Esophagus mucosa (tissue), 1 donor: ENCODE measurements around the gene TMTC2. TPM values are rescaled to one million over a fixed set of nuclear protein-coding genes. Genes with fewer than 3 reads are reported as not detected.
A peak's percentile ranks its signal among the peaks of the same experiment; 100 is the strongest.
"Not testable (repeated sequence)": the region's sequence is repeated elsewhere in the genome, so short reads cannot be mapped to it uniquely, and the experiment has no call there.

Experiments
- ATAC-seq: fragments of 200-7000 bp; cut with Tn5 transposase; one replicate; pipeline ENCODE4 v1.9.1; 2020
- total RNA-seq: library from RNA; stranded (reverse); gene quantifications from one replicate; pipeline ENCODE4 v1.2.4, GENCODE V29; 2023
- donor health status: DM: yes; HTN: yes; CAD: no.

TMTC2 gene
- total RNA-seq, 1 donor from 2014 or later, result 17.5 TPM

GRCh38 chr12:82728710-82729109 is 42.0 kb downstream of the TMTC2 start:
- ATAC-seq, result no peak

- no peak for ATAC-seq
These were observed 44.3 kb downstream of the TMTC2 start for GRCh38 chr12:82730953-82731459.

GRCh38 chr12:82740129-82741000 is 53.7 kb downstream of the TMTC2 start:
- ATAC-seq, result peak; percentile 94

- no peak for ATAC-seq
These were observed 58.5 kb downstream of the TMTC2 start for GRCh38 chr12:82745063-82745674.

GRCh38 chr12:82745807-82746206 is 59.1 kb downstream of the TMTC2 start:
- no peak for ATAC-seq

- ATAC-seq, result no peak
These were observed 60.0 kb downstream of the TMTC2 start for GRCh38 chr12:82746668-82747067.

GRCh38 chr12:82749015-82749414 is 62.3 kb downstream of the TMTC2 start:
- ATAC-seq, result no peak

- no peak for ATAC-seq
These were observed 68.2 kb downstream of the TMTC2 start for GRCh38 chr12:82754856-82755255.

GRCh38 chr12:82756303-82756702 is 69.6 kb downstream of the TMTC2 start:
- no peak for ATAC-seq

- ATAC-seq, result no peak
These were observed 70.4 kb downstream of the TMTC2 start for GRCh38 chr12:82757059-82757458.

- ATAC-seq, result no peak
These were observed 71.0 kb downstream of the TMTC2 start for GRCh38 chr12:82757656-82758055.

- ATAC-seq, result no peak
These were observed 72.1 kb downstream of the TMTC2 start for GRCh38 chr12:82758749-82759330.

- no peak for ATAC-seq
These were observed 73.7 kb downstream of the TMTC2 start for GRCh38 chr12:82760423-82760822.

- ATAC-seq, result not testable (repeated sequence)
These were observed 78.5 kb downstream of the TMTC2 start for GRCh38 chr12:82765206-82765605.

GRCh38 chr12:82765971-82766705 is 79.4 kb downstream of the TMTC2 start:
- no peak for ATAC-seq

GRCh38 chr12:82774666-82775065 is 88.0 kb downstream of the TMTC2 start:
- no peak for ATAC-seq

GRCh38 chr12:82780517-82780916 is 93.8 kb downstream of the TMTC2 start:
- no peak for ATAC-seq

GRCh38 chr12:82781309-82781997 is 94.7 kb downstream of the TMTC2 start:
- ATAC-seq, result no peak

- no peak for ATAC-seq
These were observed 96.7 kb downstream of the TMTC2 start for GRCh38 chr12:82783435-82783834.

GRCh38 chr12:82787016-82787415 is 100.3 kb downstream of the TMTC2 start:
- no peak for ATAC-seq

GRCh38 chr12:82788594-82788993 is 101.9 kb downstream of the TMTC2 start:
- ATAC-seq, result no peak

- no peak for ATAC-seq
These were observed 103.0 kb downstream of the TMTC2 start for GRCh38 chr12:82789674-82790073.
